GM12874 (cell line): Measurements from ENCODE around the gene FRMD8.

Experiments
- TF ChIP-seq, protein P1 (sequence below): IDR thresholded peaks from 2 replicates; pipeline ENCODE4 v1.5.1; 2011; ENCODE audit warnings: low read depth, mild to moderate bottlenecking, control low read depth, low read length, moderate library complexity; ENCODE audit not compliant: insufficient read depth

FRMD8 gene

GRCh38 chr11:65421794-65422632, 35.6 kb downstream of the FRMD8 start:
- TF ChIP-seq, protein P1, sequence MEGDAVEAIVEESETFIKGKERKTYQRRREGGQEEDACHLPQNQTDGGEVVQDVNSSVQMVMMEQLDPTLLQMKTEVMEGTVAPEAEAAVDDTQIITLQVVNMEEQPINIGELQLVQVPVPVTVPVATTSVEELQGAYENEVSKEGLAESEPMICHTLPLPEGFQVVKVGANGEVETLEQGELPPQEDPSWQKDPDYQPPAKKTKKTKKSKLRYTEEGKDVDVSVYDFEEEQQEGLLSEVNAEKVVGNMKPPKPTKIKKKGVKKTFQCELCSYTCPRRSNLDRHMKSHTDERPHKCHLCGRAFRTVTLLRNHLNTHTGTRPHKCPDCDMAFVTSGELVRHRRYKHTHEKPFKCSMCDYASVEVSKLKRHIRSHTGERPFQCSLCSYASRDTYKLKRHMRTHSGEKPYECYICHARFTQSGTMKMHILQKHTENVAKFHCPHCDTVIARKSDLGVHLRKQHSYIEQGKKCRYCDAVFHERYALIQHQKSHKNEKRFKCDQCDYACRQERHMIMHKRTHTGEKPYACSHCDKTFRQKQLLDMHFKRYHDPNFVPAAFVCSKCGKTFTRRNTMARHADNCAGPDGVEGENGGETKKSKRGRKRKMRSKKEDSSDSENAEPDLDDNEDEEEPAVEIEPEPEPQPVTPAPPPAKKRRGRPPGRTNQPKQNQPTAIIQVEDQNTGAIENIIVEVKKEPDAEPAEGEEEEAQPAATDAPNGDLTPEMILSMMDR: no peak

DNA sequence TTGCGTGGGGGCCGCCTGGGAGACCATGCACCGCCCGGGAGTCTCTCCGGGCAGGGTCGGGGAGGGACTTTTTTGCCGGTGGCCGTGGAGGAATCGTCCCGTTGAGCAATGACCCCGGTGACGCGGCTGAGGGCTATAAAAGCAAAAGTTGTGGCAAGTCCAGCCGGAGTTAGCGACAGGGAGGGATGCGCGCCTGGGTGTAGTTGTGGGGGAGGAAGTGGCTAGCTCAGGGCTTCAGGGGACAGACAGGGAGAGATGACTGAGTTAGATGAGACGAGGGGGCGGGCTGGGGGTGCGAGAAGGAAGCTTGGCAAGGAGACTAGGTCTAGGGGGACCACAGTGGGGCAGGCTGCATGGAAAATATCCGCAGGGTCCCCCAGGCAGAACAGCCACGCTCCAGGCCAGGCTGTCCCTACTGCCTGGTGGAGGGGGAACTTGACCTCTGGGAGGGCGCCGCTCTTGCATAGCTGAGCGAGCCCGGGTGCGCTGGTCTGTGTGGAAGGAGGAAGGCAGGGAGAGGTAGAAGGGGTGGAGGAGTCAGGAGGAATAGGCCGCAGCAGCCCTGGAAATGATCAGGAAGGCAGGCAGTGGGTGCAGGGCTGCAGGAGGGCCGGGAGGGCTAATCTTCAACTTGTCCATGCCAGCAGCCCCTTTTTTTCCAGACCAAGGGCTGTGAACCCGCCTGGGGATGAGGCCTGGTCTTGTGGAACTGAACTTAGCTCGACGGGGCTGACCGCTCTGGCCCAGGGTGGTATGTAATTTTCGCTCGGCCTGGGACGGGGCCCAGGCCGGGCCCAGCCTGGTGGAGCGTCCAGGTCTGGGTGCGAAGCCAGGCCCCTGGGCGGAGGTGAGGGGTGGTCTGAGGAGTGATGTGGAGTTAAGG, 36.4 kb downstream of the FRMD8 start, which contains the start of gene NEAT1:
NEAT1 (plus strand) TSS at position 166 of the 883 bp plus-strand sequence.
- TF ChIP-seq, protein P1: no peak

GRCh38 chr11:65423516-65424204, 37.2 kb downstream of the FRMD8 start:
- TF ChIP-seq, protein P1: no peak

- TF ChIP-seq, protein P1: no peak
These were observed 38.0 kb downstream of the FRMD8 start for GRCh38 chr11:65424205-65425104.

GRCh38 chr11:65425105-65425970, 38.9 kb downstream of the FRMD8 start:
- TF ChIP-seq, protein P1: no peak
